HL-60 (cell line): ENCODE results near the gene LRRD1.

Experiments used
- CTCF ChIP-seq: IDR thresholded peaks from one replicate; pipeline ENCODE4 v1.5.1; 2011; ENCODE audit warnings: low read length, control low read depth, inconsistent platforms; ENCODE audit not compliant: insufficient read depth
- GABPA ChIP-seq: IDR thresholded peaks from 2 replicates; pipeline ENCODE4 v1.6.1; 2012; ENCODE audit warnings: low read depth
- POLR2AphosphoS5 ChIP-seq: IDR thresholded peaks from 2 replicates; pipeline ENCODE4 v1.6.1; 2012; ENCODE audit warnings: low read depth
- TF ChIP-seq, protein P1 (sequence below): IDR thresholded peaks from 2 replicates; pipeline ENCODE4 v1.6.1; 2012; ENCODE audit warnings: low read depth; ENCODE audit not compliant: insufficient replicate concordance

- TF ChIP-seq CTCF (no peak), POLR2AphosphoS5 (no peak), GABPA (no peak)
- TF ChIP-seq, protein P1, sequence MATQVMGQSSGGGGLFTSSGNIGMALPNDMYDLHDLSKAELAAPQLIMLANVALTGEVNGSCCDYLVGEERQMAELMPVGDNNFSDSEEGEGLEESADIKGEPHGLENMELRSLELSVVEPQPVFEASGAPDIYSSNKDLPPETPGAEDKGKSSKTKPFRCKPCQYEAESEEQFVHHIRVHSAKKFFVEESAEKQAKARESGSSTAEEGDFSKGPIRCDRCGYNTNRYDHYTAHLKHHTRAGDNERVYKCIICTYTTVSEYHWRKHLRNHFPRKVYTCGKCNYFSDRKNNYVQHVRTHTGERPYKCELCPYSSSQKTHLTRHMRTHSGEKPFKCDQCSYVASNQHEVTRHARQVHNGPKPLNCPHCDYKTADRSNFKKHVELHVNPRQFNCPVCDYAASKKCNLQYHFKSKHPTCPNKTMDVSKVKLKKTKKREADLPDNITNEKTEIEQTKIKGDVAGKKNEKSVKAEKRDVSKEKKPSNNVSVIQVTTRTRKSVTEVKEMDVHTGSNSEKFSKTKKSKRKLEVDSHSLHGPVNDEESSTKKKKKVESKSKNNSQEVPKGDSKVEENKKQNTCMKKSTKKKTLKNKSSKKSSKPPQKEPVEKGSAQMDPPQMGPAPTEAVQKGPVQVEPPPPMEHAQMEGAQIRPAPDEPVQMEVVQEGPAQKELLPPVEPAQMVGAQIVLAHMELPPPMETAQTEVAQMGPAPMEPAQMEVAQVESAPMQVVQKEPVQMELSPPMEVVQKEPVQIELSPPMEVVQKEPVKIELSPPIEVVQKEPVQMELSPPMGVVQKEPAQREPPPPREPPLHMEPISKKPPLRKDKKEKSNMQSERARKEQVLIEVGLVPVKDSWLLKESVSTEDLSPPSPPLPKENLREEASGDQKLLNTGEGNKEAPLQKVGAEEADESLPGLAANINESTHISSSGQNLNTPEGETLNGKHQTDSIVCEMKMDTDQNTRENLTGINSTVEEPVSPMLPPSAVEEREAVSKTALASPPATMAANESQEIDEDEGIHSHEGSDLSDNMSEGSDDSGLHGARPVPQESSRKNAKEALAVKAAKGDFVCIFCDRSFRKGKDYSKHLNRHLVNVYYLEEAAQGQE: no peak
Observed at GRCh38 chr7:92150450-92151017, 28.4 kb downstream of the LRRD1 start.
